ENCODE measurements around the gene INPP4B.

INPP4B gene

DNA sequence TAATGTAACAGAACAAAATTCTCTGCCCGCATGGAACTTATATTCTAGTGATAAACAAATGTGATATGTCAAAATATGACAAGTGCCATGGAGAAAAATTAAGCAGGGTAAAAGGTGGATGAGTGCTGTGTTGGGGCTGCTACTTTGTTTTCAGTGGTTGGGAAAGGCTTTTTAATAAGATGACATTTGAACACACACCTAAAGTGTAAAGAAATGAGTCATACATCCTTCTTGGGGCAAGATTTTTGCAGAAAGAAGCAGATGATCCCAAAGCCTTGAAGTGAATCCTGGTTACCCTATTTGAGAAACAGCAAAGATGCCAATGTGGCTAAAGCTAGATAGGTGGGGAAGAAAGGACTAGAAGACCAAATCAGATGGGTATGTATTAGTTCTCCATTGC, 564.1 kb downstream of the INPP4B start:
- no peak for DNase-seq

DNA sequence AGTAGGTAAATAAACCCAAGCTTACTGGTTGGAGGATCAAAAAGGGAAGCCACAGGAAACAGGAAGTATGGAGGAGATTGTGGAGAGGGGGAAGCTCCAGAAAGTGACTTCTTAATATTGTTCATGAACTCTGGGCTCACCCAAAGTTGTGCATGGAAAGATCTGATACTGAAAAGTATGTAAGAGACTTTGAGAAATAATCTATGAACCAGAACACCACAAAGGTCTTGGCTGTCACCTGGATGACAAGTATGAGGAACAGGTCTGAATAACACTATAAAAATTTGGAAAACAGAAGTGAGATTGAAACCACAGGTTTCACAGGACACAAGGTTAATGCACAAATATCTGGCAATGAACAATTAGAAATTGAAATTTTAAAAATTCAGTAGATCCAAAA, 567.4 kb downstream of the INPP4B start:
- no peak for DNase-seq

DNA sequence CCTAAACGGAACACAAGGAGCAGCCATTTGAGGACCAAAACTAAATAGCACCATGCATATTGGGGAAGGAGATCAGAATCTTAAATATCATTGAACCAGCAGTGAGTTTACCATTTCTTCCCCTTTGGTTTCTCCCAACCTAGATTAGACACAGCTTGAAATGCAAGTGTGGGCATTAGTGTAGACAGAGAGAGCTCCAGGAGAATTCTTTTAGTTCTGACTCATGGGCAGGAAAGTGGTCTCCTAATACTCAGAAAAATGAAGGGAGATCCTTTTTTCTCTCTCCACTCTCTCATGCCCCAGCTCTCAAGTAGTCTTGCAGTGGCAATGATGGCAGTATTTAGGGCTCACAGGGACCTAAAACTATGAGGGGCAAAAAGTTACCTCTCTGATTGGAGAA, 567.9 kb downstream of the INPP4B start:
- peak; percentile 34 for DNase-seq

DNA sequence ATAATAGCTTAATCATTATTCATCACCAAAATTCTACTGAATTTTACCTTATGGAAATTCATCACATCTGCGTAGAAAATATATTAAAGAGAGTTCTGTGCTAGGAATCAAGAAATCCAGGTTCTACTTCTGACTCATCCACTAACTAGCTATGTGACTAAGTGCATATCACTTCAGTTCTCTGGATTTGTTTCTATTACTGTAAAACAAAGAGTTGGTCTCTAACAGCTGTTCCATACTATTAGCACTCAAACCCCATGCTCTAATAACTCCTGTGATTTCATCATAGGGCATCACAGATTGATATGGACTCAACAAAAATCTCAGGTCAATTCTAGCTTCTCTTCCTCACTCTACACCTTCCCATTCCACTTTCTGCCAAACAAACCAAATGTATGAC, 572.0 kb downstream of the INPP4B start:
- DNase-seq, result peak; percentile 54

DNA sequence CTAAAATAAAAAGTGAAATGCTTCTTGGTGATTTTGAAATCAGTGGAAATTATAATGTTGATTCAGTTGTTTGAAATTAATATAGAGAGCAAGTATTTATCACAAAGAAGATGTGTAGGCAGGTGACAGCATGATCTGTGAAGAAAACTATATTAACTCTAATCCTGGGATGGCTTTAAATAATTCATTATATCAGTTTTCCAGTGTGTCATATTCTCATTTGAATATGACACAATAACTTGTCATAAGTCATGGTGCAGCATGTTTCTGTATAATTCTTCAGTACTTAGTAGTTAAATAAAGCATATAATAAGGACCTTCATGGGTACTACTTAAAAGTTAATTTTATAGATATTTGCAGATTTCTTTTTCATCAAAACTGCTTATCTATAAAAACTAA, 573.6 kb downstream of the INPP4B start:
- no peak for DNase-seq

DNA sequence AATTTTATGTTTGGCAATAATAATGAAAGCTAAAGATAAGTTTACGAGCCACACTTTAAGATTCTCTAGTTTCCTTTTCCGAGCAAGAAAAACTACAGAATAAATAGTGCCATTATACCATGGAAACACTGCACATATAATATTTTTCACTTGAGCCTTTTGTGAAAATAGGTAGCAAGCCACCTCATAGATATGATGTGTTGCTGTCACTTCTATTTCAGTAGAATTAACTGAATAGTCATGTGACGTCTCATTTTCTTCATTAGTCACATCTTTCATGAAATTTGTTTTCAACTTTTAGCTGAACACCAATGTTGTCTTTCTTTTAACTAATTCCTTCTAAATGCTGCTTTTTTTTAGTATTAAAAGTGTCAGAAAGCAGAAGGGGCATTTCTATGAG, 574.3 kb downstream of the INPP4B start:
- no peak for DNase-seq

DNA sequence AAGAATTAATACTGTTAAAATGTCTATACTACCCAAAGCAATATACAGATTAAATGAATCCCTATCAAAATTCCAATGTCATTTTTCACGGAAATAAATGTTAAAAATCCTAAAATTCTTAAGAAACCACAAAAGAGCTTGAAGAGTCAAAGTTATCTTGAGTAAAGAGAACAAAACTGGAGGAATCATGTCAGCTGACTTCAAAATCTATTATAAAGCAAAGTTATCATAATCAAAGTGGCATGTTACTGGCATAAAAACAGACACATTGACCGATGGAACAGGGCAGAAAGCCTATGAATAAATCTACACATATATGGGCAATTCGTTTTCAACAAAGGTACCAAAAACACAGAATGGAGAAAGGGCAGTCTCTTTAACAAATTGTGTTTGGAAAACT, 579.0 kb downstream of the INPP4B start:
- DNase-seq, result no peak

DNA sequence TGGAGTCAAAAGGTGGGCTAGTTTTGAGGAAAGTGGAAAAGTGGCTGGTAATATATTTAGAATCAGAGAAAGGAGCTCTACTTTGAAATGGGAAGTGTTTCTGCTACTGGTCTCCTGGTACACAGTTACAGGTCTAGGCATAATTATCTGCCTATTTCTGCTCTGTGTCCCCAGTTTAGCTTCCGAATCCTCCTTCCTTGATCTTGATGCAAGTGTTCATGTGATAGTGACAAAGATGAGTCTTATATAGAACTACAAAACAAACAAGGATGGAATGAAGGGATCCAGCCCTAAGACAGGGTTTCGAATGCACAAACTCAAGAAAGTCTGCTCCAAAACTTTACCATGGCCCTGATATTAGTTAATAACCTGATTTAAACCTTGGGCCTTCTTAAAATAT, 580.2 kb downstream of the INPP4B start:
- DNase-seq, result no peak

DNA sequence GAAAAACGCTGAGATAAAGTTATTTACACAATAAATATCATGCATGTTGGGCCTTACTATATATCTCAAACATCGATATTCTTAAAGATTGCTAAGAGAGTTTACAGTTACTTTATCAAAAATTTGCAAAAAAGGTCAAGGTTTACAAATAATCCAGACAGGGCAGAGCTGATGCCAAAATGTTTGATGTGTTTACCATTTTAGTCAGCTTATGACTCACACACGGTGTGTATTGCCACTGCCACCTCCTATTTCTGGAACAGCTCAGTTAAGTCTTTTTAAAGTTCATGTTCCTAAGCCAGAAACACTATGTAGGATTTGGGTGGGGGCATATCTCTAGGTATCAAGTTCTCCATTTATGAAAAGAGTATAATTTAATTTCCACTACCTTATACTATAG, 580.6 kb downstream of the INPP4B start:
- peak; percentile 26 for DNase-seq

DNA sequence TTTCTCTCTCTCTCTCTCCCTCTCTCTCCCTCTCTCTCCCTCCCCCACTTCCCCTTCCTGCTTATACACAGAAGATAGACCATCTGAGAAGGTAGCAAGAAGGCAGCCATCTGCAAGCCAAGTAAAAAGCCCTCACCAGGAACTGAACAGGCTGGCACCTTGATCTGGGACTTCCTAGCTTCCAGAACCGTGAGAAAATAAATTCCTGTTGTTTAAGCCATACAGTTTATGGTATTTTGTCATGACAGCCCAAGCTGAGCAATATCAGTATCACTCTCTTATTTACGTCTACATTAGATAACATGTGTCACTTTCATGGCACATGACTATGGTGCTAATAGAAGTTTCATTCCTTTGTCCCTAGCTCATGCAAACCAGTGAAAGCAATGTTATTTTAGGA, 581.1 kb downstream of the INPP4B start:
- DNase-seq, result peak; percentile 18

DNA sequence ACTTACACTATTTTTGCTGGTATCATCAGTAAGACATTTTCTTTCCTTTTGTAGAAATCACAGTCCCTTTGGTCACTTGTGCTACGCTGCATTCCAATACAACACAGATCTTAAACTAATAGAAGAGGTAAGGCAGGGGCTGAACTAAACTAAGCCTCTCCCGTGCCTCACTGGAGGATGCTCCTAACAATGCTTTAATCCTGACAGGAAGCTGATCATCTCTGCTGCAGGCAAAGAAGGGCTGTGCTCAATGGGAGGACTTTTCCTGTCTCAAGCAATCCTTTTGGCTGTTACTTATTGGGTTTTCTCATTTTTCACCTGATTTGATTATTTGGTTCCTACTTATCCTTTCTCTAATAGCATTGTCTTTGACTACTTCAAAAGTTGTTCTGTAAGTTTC, 583.1 kb downstream of the INPP4B start:
- DNase-seq, result no peak

DNA sequence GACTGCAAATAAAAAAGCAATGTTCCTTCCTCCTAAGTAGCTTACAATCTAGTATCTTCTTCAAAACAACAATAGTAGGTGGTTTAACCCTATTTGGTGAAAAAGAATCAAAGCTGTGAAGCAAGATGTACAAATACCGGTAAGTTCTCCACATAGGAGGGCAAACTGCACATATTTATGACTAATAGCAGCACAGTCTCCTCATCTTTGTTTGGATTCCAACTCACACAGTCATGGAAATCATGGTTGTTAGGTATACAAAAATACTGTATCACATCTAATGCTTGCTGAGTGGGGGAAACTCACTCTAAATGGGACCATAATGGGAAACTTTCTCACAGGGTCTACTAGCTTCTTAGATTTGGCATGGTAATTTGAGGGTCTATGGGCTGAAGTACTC, 597.2 kb downstream of the INPP4B start:
- peak; percentile 74 for DNase-seq

DNA sequence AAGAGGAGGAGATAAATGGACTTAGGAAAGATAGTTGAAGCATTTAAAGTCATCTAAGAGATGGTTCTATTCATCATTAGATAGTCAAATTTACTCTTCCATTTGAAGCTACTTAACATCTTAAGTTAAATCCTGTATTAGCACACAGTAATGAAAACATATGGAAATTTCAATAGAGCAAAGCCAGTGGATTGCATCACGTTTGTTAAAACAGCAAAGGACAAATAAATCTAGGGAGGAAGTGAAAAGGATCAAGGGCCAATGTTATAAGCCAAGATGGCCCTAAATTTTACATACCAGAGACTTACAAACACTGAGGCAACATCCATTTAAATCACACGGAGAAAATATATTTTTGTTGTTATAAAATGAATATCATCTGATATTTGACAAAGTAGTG, 602.8 kb downstream of the INPP4B start:
- no peak for DNase-seq

DNA sequence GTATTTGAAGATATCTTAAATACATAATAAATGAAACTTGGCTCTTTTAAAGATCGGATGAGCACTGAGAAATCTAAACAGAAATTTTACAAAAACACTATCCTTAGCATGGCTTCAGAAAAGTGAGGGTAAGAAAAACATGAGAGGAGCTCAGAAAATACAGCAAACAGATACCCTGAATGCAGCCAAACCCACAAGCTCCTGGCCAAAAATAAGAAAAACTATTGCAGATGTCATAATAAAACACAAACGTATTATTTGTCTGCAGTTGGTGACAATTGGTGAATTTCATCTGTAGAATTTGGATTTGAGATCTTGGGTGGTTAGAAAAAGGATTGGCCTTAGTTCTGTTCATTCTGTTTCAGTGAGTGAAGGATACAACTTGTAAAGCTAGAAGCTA, 603.9 kb downstream of the INPP4B start:
- DNase-seq, result no peak

DNA sequence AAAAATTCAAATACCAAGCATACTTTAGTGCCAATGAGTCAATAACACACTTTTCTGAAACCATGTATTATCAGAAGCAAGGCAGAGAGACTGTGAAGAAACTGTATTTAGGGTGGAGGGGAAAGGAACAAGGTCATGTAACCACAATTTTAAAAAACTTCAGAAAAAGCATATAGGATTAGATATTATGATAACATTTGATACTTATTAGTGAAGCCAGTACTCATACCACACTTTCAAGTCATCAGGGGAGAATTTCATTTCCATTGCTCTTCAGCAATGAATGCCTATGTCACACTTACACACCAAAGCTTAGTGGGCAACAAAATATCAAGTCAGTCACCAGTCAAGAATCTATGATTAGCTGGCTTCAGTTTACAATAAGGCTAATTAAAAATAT, 607.5 kb downstream of the INPP4B start:
- peak; percentile 75 for DNase-seq

DNA sequence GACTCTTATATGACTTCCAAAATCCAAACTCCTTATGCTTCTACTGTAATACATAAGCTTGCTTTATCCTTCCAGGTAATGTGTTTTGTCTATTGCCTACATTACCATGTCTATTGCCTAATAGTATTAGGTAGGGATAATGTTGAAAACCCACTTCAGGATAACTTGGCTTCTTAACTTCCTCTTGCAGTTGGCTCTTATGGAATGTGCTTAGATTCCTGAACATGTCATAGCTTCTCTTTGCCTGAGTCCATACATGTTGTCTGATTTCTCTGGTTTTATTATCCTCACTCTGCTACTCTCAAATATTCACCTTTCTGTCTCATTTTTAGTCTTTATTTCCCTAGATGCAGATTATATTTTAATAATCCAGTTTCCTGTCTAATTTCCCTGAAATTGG, 609.8 kb downstream of the INPP4B start:
- no peak for DNase-seq

DNA sequence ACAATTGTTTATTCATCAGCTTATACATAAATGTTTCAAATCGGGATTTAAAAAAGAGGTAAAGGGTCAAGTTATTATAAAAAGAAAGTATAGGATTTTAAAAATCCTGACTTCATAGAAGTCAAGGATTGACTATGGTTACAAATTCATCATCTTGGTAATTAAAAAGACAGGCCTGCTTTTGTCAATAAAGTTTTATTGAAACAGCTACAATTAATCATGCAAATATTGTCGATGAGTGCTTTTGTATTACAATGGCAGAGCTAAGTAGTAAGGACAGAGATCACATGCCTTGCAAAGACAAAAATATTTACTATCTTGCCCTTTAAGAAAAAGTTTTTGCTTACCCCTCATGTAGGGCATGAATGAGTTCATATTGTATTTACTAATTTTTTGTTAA, 614.3 kb downstream of the INPP4B start:
- no peak for DNase-seq

DNA sequence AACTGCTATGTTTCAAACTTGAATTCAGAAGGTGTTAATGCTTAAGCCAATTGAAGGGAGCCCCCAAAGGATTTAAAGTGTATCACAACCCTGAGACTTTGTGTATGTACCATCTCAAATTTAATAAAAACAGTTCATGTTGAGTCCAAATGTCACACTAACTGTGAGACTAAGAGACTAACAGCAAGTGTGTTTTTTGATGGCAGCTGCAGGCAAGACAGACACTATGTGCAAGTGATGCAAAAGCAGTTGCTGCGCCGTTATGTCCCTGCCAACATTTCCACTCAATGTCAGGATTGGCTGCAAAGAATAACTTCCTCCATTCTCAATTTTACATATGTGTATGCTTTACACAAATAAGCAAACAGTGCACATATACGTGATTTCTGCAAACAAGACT, 615.1 kb downstream of the INPP4B start:
- DNase-seq, result no peak

DNA sequence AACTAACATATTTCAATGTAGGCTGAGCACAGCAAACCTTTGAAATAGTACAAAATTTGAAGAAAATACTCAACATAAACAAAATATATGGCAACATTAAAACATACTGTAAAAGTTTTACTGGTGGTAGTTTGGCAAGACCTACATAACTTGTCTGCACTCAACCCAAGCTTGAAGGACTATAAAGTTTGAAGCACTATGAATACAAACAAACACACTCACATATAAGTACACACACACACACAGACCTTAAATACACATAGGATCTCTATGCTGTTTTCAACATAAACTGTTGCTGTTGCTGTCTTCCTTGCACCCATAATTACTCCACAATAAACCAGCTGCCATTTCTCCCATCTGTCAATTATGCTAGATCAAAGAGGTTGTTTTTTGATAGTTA, 620.1 kb downstream of the INPP4B start:
- DNase-seq, result no peak

DNA sequence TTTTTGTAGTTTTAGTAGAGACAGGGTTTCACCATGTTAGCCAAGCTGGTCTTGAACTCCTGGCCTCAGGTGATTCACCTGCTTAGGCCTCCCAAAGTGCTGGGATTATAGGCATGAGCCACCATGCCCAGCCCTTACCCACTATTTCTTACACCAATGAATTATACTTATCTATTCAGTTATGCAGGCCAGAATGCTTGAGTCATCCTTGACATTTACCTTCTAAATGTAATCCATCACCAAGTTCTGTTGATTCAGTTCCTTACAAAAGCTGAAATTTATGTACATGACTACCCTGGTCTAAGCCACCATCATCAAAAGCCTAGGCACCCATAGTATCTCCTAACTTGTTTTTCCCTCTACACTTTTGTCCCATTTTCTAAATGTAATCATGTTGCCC, 624.0 kb downstream of the INPP4B start:
- no peak for DNase-seq

DNA sequence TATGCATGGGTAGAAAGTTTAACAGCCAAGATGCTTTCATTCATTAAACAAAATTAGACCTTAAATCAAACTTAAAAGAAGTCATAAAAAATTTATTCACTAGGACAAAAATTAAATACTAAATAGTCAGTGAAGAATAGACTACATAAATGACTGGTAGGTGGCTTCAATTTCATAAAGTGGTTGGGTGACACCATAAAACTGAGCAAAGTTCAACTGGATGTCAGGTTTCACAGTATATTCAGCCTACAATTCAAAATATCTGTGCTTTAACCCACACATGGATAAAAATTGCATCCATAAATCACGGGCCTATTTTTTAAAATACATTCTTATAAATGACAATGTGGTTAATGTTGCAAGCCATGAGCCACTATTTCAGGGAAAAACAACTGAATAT, 627.4 kb downstream of the INPP4B start:
- no peak for DNase-seq

DNA sequence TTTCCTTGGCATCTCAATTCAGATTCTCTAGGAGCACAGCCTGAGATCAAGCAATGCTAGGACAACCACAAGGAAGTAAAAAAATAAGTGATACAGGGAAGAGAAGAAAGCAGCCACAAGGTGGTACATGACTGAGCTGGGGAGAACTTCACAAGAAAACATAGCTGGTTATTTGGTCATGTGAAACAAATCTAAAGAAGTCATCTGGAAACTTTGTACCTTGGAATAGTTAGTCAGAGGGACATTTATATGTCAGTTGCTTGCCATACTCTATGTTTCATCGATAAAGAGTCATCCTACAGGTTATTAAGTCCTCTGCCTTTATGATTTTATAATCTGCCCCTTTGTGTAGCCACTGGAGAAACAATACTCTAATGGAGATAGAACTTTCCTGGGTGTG, 634.7 kb downstream of the INPP4B start:
- no peak for DNase-seq

DNA sequence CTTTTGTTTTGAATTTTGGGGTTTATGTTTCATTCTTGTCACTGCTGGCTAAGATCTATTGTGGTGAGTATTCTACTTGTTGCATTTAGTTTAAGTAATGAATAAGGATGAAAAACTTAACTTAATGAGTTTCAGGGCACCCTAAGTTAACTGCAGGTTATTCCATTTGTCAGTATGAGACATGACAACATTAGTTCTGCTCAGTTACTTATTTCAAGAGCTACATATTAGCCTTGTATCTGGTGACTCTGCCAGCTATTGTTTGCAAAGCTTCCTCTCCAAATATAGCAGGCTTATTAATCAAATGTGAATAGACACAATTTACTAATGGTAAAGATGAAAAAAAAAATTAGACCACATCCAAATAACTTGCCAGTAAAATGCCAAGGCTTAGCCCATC, 642.6 kb downstream of the INPP4B start:
- DNase-seq, result no peak

DNA sequence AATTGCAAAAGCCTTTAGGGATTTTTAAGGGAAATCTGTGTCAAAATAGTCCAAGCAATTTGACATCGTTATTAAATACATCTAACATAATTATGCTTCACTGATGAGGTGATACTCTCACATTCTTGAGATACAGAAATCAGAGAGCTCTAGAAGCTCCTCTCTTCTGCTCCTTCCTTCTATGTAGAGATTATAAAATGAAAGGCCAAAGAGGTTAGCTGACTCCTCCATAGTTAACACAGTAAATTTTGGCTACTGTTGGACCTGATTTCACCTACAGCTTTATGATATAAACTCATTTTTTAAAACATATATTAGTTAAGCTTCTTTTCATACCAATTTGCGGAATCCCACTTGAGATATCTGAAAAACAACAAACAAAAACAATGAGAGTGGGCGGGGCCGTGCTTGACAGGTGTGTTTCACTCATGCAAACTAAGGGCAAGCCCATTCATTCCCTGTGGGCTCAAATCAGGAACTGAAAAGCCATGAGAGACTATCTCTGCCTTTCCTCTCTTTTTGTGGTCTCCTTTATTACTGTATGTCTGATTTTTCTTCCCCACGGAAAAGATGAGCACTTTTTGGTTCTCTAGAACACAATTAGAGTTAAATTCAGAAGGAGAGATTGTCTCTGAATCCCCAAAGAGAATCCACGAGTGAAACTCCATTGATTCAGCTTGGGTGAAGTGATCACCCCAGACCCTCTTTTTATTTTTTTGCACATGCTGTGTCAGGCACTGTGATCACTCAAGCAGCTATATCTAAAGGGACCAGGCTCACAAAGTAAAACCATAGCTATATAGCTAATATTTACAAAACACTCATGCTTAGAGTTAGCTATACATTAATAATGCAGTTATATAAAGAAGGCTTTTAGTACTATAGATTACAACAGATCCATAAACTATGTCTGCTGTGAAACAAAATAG, 643.4 kb downstream of the INPP4B start:
- DNase-seq, result no peak

DNA sequence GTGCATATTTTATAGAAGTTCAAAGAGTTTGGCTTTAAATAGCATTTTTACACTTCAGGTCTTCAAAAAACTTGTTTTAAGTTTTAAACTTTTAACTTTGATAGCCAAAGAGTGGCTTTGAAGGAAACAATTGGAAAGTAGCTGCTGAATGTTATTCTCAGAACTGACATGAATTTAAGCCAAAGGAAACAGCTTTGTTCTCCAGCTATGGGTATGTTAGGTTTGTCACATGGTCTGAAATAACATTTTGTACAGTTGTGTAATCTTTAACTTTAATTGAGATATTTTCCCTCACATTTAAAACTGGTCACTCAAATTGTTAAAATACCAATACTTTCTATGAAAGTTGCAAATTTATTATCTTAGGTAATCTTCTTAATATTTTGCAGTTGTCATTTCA, 645.1 kb downstream of the INPP4B start:
- DNase-seq, result no peak

Data from fibroblast of skin of right quadriceps (primary cell).